HG03378 (cell line): Measurements from ENCODE around the gene ZNF518A.

ENCODE experiments used
- ATAC-seq: cut with Tn5 transposase; IDR thresholded peaks from one replicate; pipeline ENCODE4 v1.9.1; 2021; ENCODE audit warnings: mild to moderate bottlenecking, moderate library complexity; ENCODE audit not compliant: unreplicated experiment

Gene ZNF518A

GRCh38 chr10:96129387-96130325, at the start of gene ZNF518A:
TSS of gene ZNF518A (plus strand) at chr10:96130297. CDS start at chr10:96156323, 26,026 bp downstream.
- peak; percentile 72 for ATAC-seq

GRCh38 chr10:96082153-96082552, 47.9 kb upstream of the ZNF518A start:
- ATAC-seq: no peak

GRCh38 chr10:96082748-96083147, 47.3 kb upstream of the ZNF518A start:
- no peak for ATAC-seq

GRCh38 chr10:96089116-96089515, 41.0 kb upstream of the ZNF518A start:
- ATAC-seq: no peak

GRCh38 chr10:96089670-96090462, 40.2 kb upstream of the ZNF518A start:
- ATAC-seq: peak; percentile 73

- no peak for ATAC-seq
These were observed 39.7 kb upstream of the ZNF518A start for GRCh38 chr10:96090463-96090800.

GRCh38 chr10:96092999-96093767, 36.9 kb upstream of the ZNF518A start:
- ATAC-seq: no peak

GRCh38 chr10:96093948-96094347, 36.1 kb upstream of the ZNF518A start:
- no peak for ATAC-seq

- ATAC-seq: no peak
These were observed 33.1 kb upstream of the ZNF518A start for GRCh38 chr10:96096958-96097357.

- no peak for ATAC-seq
These were observed 32.2 kb upstream of the ZNF518A start for GRCh38 chr10:96097865-96098264.

- ATAC-seq: no peak
These were observed 22.5 kb upstream of the ZNF518A start for GRCh38 chr10:96107623-96108038.

GRCh38 chr10:96112531-96112930, 17.6 kb upstream of the ZNF518A start:
- no peak for ATAC-seq

- ATAC-seq: no peak
These were observed 11.3 kb upstream of the ZNF518A start for GRCh38 chr10:96118604-96119450.

GRCh38 chr10:96122824-96123223, 7.3 kb upstream of the ZNF518A start:
- ATAC-seq: no peak

GRCh38 chr10:96124230-96125141, 5.6 kb upstream of the ZNF518A start:
- ATAC-seq: no peak

GRCh38 chr10:96125142-96125515, 5.0 kb upstream of the ZNF518A start:
- ATAC-seq: no peak

GRCh38 chr10:96130326-96130995, 364 bp downstream of the ZNF518A start:
- ATAC-seq: peak; percentile 54

- no peak for ATAC-seq
These were observed 1.5 kb downstream of the ZNF518A start for GRCh38 chr10:96131621-96132020.

GRCh38 chr10:96133135-96133534, 3.0 kb downstream of the ZNF518A start:
- ATAC-seq: no peak
